ENCODE measurements around the gene PTPN18. TPM values are rescaled to one million over a fixed set of nuclear protein-coding genes. Genes with fewer than 3 reads are reported as not detected.

PTPN18 gene
- total and polyA plus RNA-seq, 2 donors (not counting 1 experiment from before 2014, with no cell fraction given) = 9.6 to 18.1 TPM

- Histone ChIP-seq H3K4me1 (ENCODE audit: control insufficient read depth, extremely low read depth, insufficient read depth, low read length) (peaks cover 15% of the 10 kb centered on the region), H3K27ac (ENCODE audit: insufficient read depth, low read length) (peak overlapping the region; percentile 86), H3K9ac (ENCODE audit: insufficient read depth, low read length) (peak overlapping the region; percentile 82), H3K4me3 (replicated peaks in 1 of 4; ENCODE audit: control extremely low read depth in 1 of 4, insufficient read depth in 1 of 4, low read depth in 3 of 4, low read length in 4 of 4) (peak overlapping the region; percentile 86 to 98 (median 92)), H3K79me2 (ENCODE audit: control insufficient read depth, insufficient read depth, low read length) (peaks cover 26% of the 10 kb centered on the region), H3K36me3 (ENCODE audit: control insufficient read depth, insufficient read depth, low read length) (peaks cover 7% of the 10 kb centered on the region), H2AFZ (ENCODE audit: low read length) (peak overlapping the region; percentile 90), H4K20me1 (ENCODE audit: control insufficient read depth, extremely low read depth, insufficient read depth, low read length) (no peaks in the 10 kb centered on the region), H3K9me3 (ENCODE audit: control insufficient read depth, insufficient read depth, low read depth, low read length) (no peaks in the 10 kb centered on the region), H3K4me2 (ENCODE audit: extremely low read depth, insufficient read depth, low read length) (peak overlapping the region; percentile 89), H3K27me3 (ENCODE audit: control insufficient read depth, insufficient read depth, low read length) (no peaks in the 10 kb centered on the region)
- no peak for TF ChIP-seq CTCF (conservative IDR thresholded peaks at IDR 0.05 in 1 of 2, IDR thresholded peaks at IDR 0.05 in 1 of 2; ENCODE audit: low read depth in 1 of 2, low read length in 2 of 2)
- TF ChIP-seq EZH2 (IDR thresholded peaks at IDR 0.05; ENCODE audit: low read length, missing control alignments) = no peak
- no peak for DNase-seq (ENCODE audit: low read depth in 2 of 2)
Measured at GRCh38 chr2:130371723-130372054, 15.8 kb downstream of the PTPN18 start.

- H3K36me3 ChIP-seq (ENCODE audit: control insufficient read depth, insufficient read depth, low read length) = peaks cover 7% of the 10 kb centered on the region
- H3K27me3 ChIP-seq (ENCODE audit: control insufficient read depth, insufficient read depth, low read length) = no peaks in the 10 kb centered on the region
- peak overlapping the region; percentile 86 to 98 (median 92) for H3K4me3 ChIP-seq (replicated peaks in 1 of 4; ENCODE audit: control extremely low read depth in 1 of 4, insufficient read depth in 1 of 4, low read depth in 3 of 4, low read length in 4 of 4)
- H3K27ac ChIP-seq (ENCODE audit: insufficient read depth, low read length) = peak overlapping the region; percentile 86
- TF ChIP-seq EZH2 (IDR thresholded peaks at IDR 0.05; ENCODE audit: low read length, missing control alignments) (no peak), CTCF (conservative IDR thresholded peaks at IDR 0.05 in 1 of 2, IDR thresholded peaks at IDR 0.05 in 1 of 2; ENCODE audit: low read depth in 1 of 2, low read length in 2 of 2) (peak; percentile 59 to 71)
- H3K79me2 ChIP-seq (ENCODE audit: control insufficient read depth, insufficient read depth, low read length) = peaks cover 26% of the 10 kb centered on the region
- H4K20me1 ChIP-seq (ENCODE audit: control insufficient read depth, extremely low read depth, insufficient read depth, low read length) = no peaks in the 10 kb centered on the region
- no peaks in the 10 kb centered on the region for H3K9me3 ChIP-seq (ENCODE audit: control insufficient read depth, insufficient read depth, low read depth, low read length)
- peak; percentile 77 to 85 for DNase-seq (ENCODE audit: low read depth in 2 of 2)
- H3K9ac ChIP-seq (ENCODE audit: insufficient read depth, low read length) = peak overlapping the region; percentile 82
- H3K4me2 ChIP-seq (ENCODE audit: extremely low read depth, insufficient read depth, low read length) = peak overlapping the region; percentile 89
- H2AFZ ChIP-seq (ENCODE audit: low read length) = peak overlapping the region; percentile 90
- peaks cover 15% of the 10 kb centered on the region for H3K4me1 ChIP-seq (ENCODE audit: control insufficient read depth, extremely low read depth, insufficient read depth, low read length)
Measured at GRCh38 chr2:130372055-130372832, 16.4 kb downstream of the PTPN18 start.

- H3K4me3 ChIP-seq (replicated peaks in 1 of 4; ENCODE audit: control extremely low read depth in 1 of 4, insufficient read depth in 1 of 4, low read depth in 3 of 4, low read length in 4 of 4) = peak overlapping the region; percentile 86 to 98 (median 92)
- peak overlapping the region; percentile 80 for H2AFZ ChIP-seq (ENCODE audit: low read length)
- TF ChIP-seq CTCF (conservative IDR thresholded peaks at IDR 0.05 in 1 of 2, IDR thresholded peaks at IDR 0.05 in 1 of 2; ENCODE audit: low read depth in 1 of 2, low read length in 2 of 2) = no peak
- H3K36me3 ChIP-seq (ENCODE audit: control insufficient read depth, insufficient read depth, low read length) = peaks cover 7% of the 10 kb centered on the region
- peak overlapping the region; percentile 86 for H3K27ac ChIP-seq (ENCODE audit: insufficient read depth, low read length)
- H4K20me1 ChIP-seq (ENCODE audit: control insufficient read depth, extremely low read depth, insufficient read depth, low read length) = no peaks in the 10 kb centered on the region
- peak overlapping the region; percentile 71 for H3K4me2 ChIP-seq (ENCODE audit: extremely low read depth, insufficient read depth, low read length)
- no peaks in the 10 kb centered on the region for H3K9me3 ChIP-seq (ENCODE audit: control insufficient read depth, insufficient read depth, low read depth, low read length)
- H3K79me2 ChIP-seq (ENCODE audit: control insufficient read depth, insufficient read depth, low read length) = peaks cover 26% of the 10 kb centered on the region
- peaks cover 15% of the 10 kb centered on the region for H3K4me1 ChIP-seq (ENCODE audit: control insufficient read depth, extremely low read depth, insufficient read depth, low read length)
- DNase-seq (ENCODE audit: low read depth in 2 of 2) = no peak
- no peaks in the 10 kb centered on the region for H3K27me3 ChIP-seq (ENCODE audit: control insufficient read depth, insufficient read depth, low read length)
- H3K9ac ChIP-seq (ENCODE audit: insufficient read depth, low read length) = peak overlapping the region; percentile 82
Measured at GRCh38 chr2:130372833-130373807, 17.3 kb downstream of the PTPN18 start.
